GM19395 (cell line): ENCODE results near the gene SPNS3.

Experiments
- ATAC-seq: cut with Tn5 transposase; IDR thresholded peaks from one replicate; pipeline ENCODE4 v1.9.1; 2021; ENCODE audit warnings: mild to moderate bottlenecking, moderate library complexity; ENCODE audit not compliant: unreplicated experiment

The SPNS3 gene

GRCh38 chr17:4522661-4523060, 88.9 kb downstream of the SPNS3 start:
- ATAC-seq, result no peak

- ATAC-seq, result no peak
These were observed 90.2 kb downstream of the SPNS3 start for GRCh38 chr17:4523946-4524345.

- no peak for ATAC-seq
These were observed 92.1 kb downstream of the SPNS3 start for GRCh38 chr17:4525691-4526397.

- ATAC-seq, result no peak
These were observed 93.4 kb downstream of the SPNS3 start for GRCh38 chr17:4527134-4527533.

GRCh38 chr17:4527566-4528125, 93.9 kb downstream of the SPNS3 start:
- ATAC-seq, result no peak

GRCh38 chr17:4529533-4530152, 95.9 kb downstream of the SPNS3 start:
- no peak for ATAC-seq

GRCh38 chr17:4530799-4531730, 97.3 kb downstream of the SPNS3 start:
- ATAC-seq, result no peak

- no peak for ATAC-seq
These were observed 98.4 kb downstream of the SPNS3 start for GRCh38 chr17:4531988-4532736.

- ATAC-seq, result no peak
These were observed 99.3 kb downstream of the SPNS3 start for GRCh38 chr17:4532860-4533522.

- ATAC-seq, result no peak
These were observed 100.1 kb downstream of the SPNS3 start for GRCh38 chr17:4533523-4534504.

GRCh38 chr17:4534515-4534914, 100.8 kb downstream of the SPNS3 start:
- no peak for ATAC-seq

GRCh38 chr17:4534928-4535666, 101.4 kb downstream of the SPNS3 start:
- no peak for ATAC-seq

GRCh38 chr17:4535667-4536258, 102.0 kb downstream of the SPNS3 start:
- no peak for ATAC-seq

- ATAC-seq, result no peak
These were observed 102.6 kb downstream of the SPNS3 start for GRCh38 chr17:4536259-4536741.

- ATAC-seq, result no peak
These were observed 103.1 kb downstream of the SPNS3 start for GRCh38 chr17:4536742-4537411.
